Measurements from ENCODE around the gene NXF3.
"Not testable (repeated sequence)": the region's sequence is repeated elsewhere in the genome, so short reads cannot be mapped to it uniquely, and the experiment has no call there.

The NXF3 gene, protein sequence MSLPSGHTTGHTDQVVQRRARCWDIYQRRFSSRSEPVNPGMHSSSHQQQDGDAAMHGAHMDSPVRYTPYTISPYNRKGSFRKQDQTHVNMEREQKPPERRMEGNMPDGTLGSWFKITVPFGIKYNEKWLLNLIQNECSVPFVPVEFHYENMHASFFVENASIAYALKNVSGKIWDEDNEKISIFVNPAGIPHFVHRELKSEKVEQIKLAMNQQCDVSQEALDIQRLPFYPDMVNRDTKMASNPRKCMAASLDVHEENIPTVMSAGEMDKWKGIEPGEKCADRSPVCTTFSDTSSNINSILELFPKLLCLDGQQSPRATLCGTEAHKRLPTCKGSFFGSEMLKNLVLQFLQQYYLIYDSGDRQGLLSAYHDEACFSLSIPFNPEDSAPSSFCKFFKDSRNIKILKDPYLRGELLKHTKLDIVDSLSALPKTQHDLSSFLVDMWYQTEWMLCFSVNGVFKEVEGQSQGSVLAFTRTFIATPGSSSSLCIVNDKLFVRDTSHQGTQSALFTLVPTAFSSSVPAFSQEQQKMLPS

DNA sequence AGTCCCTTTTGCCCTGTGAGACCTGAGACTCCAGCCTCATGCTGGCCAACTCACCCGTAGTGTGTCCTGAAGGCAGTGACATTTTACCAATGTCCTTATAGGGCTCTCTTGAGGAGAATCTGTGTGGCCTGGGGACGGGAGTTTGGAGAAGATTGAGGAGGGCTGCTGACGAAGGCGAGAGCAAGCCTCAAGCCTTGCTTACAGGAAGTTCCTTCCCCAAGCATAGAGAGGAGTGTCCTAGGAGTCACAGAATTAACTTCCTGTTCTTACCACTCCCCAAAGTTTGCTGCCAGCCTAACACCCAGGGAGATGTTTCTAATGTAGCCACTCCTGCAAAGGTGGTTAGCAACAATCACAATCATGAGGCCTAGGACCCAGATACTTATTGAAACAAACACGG, at the start of gene NXF3:
NXF3 (minus strand) TSS at position 202 of the 400 bp plus-strand sequence; CDS start at position 82, 120 bp downstream.
- TF ChIP-seq, protein P1, sequence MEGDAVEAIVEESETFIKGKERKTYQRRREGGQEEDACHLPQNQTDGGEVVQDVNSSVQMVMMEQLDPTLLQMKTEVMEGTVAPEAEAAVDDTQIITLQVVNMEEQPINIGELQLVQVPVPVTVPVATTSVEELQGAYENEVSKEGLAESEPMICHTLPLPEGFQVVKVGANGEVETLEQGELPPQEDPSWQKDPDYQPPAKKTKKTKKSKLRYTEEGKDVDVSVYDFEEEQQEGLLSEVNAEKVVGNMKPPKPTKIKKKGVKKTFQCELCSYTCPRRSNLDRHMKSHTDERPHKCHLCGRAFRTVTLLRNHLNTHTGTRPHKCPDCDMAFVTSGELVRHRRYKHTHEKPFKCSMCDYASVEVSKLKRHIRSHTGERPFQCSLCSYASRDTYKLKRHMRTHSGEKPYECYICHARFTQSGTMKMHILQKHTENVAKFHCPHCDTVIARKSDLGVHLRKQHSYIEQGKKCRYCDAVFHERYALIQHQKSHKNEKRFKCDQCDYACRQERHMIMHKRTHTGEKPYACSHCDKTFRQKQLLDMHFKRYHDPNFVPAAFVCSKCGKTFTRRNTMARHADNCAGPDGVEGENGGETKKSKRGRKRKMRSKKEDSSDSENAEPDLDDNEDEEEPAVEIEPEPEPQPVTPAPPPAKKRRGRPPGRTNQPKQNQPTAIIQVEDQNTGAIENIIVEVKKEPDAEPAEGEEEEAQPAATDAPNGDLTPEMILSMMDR (IDR thresholded peaks at IDR 0.05; ENCODE audit: borderline replicate concordance, control extremely low read depth, extremely low read depth, insufficient read depth, missing control alignments), result no peak
- in situ Hi-C loops (cut with MboI; ENCODE audit: low sequenced_read_pairs, unreplicated experiment), result no loop called here
- DNase-seq (ENCODE audit: low spot score), result no peak

DNA sequence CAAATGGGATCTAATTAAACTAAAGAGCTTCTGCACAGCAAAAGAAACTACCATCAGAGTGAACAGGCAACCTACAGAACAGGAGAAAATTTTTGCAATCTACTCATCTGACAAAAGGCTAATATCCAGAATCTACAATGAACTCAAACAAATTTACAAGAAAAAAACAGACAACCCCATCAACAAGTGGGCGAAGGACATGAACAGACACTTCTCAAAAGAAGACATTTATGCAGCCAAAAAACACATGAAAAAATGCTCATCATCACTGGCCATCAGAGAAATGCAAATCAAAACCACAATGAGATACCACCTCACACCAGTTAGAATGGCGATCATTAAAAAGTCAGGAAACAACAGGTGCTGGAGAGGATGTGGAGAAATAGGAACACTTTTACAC, 43.6 kb upstream of the NXF3 start:
- in situ Hi-C loops (cut with MboI; ENCODE audit: low sequenced_read_pairs, unreplicated experiment); DNase-seq (ENCODE audit: low spot score): not testable (repeated sequence)

DNA sequence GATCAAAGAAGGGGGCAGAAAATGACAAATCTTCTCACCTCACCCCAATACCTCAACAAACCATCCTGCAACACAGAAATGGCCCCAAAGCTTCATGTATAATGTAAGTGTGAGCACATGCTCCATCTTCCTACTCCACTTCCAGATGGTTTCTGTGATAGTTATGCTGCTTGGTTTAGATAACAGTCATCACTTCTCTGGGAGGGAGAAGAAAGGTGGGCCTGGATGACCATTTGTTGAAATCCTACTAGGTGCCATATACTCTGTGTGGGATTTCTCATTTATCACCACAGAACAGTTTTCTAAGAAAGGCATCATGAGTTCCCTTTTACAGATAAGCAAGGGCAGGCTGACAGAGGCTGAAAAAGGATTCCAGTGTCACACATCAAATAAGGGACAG, 31.3 kb upstream of the NXF3 start:
- TF ChIP-seq, protein P1 (IDR thresholded peaks at IDR 0.05; ENCODE audit: borderline replicate concordance, control extremely low read depth, extremely low read depth, insufficient read depth, missing control alignments), result no peak
- no peak for DNase-seq (ENCODE audit: low spot score)
- in situ Hi-C loops (cut with MboI; ENCODE audit: low sequenced_read_pairs, unreplicated experiment), result no loop called here

DNA sequence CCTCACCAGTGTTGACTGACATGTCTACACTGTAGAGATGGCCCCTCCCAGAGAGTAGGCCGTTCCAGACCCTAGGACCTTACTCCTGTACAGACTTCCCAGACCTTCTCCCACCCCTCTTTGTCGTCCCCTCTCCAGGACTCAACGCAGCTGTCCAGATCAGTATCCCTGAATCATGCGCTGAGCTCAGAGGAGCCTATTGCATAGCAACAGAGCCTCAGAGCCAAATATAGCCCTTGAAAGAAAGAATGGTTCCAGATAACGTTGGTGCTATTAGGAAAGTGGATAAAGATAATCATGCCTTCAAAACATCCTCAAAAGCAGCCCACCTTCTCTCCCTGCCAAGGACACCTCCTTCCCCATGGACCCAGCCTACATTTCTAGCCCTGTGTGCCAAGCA, 27.8 kb upstream of the NXF3 start:
- DNase-seq (ENCODE audit: low spot score), result no peak
- TF ChIP-seq, protein P1 (IDR thresholded peaks at IDR 0.05; ENCODE audit: borderline replicate concordance, control extremely low read depth, extremely low read depth, insufficient read depth, missing control alignments), result no peak
- in situ Hi-C loops (cut with MboI; ENCODE audit: low sequenced_read_pairs, unreplicated experiment), result no loop called here

DNA sequence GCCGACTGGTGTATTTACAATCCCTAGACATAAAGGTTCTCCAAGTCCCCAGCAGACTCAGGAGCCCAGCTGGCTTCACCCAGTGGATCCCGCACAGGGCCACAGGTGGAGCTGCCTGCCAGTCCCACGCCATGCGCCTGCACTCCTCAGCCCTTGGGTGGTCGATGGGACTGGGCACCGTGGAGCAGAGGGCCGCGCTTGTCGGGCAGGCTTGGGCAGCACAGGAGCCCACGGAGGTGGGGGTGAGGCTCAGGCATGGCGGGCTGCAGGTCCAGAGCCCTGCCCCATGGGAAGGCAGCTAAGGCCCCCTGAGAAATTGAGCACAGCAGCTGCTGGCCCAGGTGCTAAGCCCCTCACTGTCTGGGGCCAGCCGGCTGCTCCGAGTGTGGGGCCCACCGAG, 24.0 kb upstream of the NXF3 start:
- in situ Hi-C loops (cut with MboI; ENCODE audit: low sequenced_read_pairs, unreplicated experiment); DNase-seq (ENCODE audit: low spot score): not testable (repeated sequence)

DNA sequence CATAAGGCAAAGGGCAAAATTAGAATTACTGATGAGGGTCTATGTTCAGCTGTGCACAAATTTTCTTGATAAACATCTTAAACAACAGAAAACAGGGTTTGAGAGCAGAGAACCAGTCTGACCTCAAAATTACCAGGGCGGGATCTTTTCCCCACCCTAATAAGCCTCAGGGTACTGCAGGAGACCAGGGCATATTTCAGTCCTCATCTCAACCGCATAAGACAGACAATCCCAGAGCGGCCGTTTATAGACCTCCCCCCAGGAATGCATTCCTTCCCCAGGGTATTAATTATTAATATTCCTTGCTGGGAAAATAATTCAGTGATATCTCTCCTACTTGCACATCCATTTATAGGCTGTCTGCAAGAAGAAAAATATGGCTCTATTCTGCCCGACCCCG, 16.6 kb upstream of the NXF3 start:
- in situ Hi-C loops (cut with MboI; ENCODE audit: low sequenced_read_pairs, unreplicated experiment); DNase-seq (ENCODE audit: low spot score): not testable (repeated sequence)

DNA sequence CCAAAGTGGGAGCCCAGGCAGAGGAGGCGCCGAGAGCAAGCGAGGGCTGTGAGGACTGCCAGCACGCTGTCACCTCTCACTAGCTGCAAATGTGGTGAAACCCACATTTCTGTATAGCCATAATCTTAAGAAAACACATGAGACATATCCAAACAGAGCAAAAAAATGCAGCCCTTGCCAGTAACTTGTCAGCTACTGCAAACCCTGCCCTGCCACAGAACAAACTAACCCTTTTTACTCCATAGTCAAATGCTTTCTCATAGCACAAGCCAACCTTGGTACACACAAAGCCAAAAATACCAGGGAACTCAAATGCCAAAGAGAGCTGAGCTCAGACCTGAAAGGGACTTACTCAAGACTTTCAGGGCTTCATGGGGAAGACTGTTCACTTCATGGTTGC, 14.9 kb upstream of the NXF3 start:
- DNase-seq (ENCODE audit: low spot score), result no peak

DNA sequence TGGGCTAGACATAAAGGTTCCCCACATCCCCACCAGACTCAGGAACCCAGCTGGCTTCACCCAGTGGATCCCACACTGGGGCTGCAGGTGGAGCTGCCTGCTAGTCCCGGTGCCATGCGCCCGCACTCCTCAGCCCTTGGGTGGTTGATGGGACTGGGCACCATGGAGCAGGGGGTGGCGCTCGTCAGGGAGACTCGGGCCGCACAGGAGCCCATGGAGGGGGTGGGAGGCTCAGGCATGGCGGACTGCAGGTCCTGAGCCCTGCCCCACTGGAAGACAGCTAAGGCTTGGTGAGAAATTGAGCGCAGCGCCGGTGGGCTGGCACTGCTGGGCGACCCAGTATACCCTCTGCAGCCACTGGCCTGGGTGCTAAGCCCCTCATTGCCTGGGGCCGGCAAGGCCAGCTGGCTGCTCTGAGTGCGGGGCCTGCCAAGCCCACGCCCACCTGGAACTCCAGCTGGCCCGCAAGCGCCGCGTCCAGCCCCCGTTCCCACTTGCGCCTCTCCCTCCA, 14.3 kb upstream of the NXF3 start:
- DNase-seq (ENCODE audit: low spot score), result not testable (repeated sequence)

More for the DNA sequence above, 14.9 kb upstream of the NXF3 start:
- in situ Hi-C loops (cut with MboI; ENCODE audit: low sequenced_read_pairs, unreplicated experiment), result no loop called here
- TF ChIP-seq, protein P1 (IDR thresholded peaks at IDR 0.05; ENCODE audit: borderline replicate concordance, control extremely low read depth, extremely low read depth, insufficient read depth, missing control alignments), result no peak

DNA sequence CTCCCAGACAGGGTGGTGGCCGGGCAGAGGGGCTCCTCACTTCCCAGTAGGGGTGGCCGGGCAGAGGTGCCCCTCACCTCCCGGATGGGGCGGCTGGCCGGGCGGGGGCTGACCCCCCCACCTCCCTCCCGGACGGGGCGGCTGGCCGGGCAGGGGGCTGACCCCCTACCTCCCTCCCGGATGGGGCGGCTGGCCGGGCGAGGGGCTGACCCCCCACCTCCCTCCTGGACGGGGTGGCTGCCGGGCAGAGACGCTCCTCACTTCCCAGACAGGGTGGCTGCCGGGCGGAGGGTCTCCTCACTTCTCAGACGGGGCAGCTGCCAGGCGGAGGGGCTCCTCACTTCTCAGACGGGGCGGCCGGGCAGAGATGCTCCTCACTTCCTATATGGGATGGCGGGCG, 11.4 kb upstream of the NXF3 start:
- in situ Hi-C loops (cut with MboI; ENCODE audit: low sequenced_read_pairs, unreplicated experiment); DNase-seq (ENCODE audit: low spot score): not testable (repeated sequence)

More for the DNA sequence above, 14.3 kb upstream of the NXF3 start:
- in situ Hi-C loops (cut with MboI; ENCODE audit: low sequenced_read_pairs, unreplicated experiment), result not testable (repeated sequence)

DNA sequence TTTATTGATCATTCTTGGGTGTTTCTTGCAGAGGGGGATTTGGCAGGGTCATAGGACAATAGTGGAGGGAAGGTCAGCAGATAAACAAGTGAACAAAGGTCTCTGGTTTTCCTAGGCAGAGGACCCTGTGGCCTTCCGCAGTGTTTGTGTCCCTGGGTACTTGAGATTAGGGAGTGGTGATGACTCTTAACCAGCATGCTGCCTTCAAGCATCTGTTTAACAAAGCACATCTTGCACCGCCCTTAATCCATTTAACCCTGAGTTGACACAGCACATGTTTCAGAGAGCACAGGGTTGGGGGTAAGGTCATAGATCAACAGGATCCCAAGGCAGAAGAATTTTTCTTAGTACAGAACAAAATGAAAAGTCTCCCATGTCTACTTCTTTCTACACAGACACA, 10.9 kb upstream of the NXF3 start:
- DNase-seq (ENCODE audit: low spot score); in situ Hi-C loops (cut with MboI; ENCODE audit: low sequenced_read_pairs, unreplicated experiment): not testable (repeated sequence)

Measured in GM13976 (cell line).